Measurements from ENCODE around the gene RETN. TPM values are rescaled to one million over a fixed set of nuclear protein-coding genes. Genes with fewer than 3 reads are reported as not detected.

Gene RETN
- total RNA-seq, 1 experiment from 2014 or later: not detected

DNA sequence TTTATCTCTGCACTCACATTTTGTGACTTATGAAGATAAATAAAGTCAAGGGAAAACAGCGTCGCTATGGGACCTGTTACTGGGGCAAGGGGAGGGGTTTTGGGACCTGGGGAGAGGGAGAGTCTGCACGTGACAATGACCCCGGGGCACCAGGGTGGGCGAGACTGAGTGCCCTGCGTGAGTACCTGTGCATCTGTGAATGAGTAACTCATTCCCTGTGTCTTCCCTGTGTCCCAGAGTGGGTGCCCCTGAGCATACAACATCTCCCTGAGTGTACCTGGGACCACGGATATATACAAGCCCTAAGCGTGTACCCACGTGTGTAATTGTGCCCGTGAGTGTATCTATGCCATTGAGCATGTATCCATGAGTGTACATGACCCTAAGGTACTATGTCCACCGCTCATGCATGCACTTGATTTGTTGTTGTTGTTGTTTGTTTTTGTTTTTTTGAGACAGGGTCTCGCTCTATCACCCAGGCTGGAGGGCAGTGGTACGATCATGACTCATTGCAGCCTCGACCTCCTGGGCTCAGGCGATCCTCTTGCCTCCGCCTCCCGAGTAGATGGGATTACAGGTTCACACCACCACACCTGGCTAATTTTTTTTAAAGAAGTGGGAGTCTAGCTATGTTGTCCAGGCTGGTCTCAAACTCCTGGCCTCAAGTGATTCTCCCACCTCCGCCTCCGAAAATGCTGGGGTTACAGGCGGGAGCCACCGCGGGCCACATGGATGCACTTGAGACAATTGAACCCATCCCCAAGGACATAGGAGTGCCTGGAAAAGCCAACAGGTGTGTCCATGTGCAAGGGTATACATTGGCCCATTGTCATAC, 11.1 kb downstream of the RETN start:
- Histone ChIP-seq H3K4me3 (replicated peaks in 1 of 2; ENCODE audit: low read depth in 1 of 2, low read length in 2 of 2) (peak overlapping the region; percentile 40 to 95), H4K20me1 (ENCODE audit: insufficient read depth) (no peaks in the 10 kb centered on the region), H3K4me1 (ENCODE audit: control insufficient read depth in 1 of 2, insufficient read depth in 2 of 2, low read length in 2 of 2) (peaks cover 3 to 26% of the 10 kb centered on the region in 2 experiments), H3K36me3 (ENCODE audit: control insufficient read depth in 1 of 2, insufficient read depth in 2 of 2, low read length in 2 of 2) (peaks cover 4 to 9% of the 10 kb centered on the region in 2 experiments; a peak in 3 of 4 replicates), H3K4me2 (ENCODE audit: low read length) (peak overlapping the region; percentile 93), H3K9ac (ENCODE audit: low read length) (peak overlapping the region; percentile 90), H3K9me2 (ENCODE audit: insufficient read depth) (no peaks in the 10 kb centered on the region), H3K79me2 (ENCODE audit: insufficient read depth, low read length) (peaks cover 21% of the 10 kb centered on the region; the same call in 1 of the 2 replicates), H3K27me3 (ENCODE audit: insufficient read depth, low read length) (no peaks in the 10 kb centered on the region), H3K9me3 (ENCODE audit: control insufficient read depth in 1 of 2, insufficient read depth in 1 of 2, low read depth in 1 of 2, low read length in 2 of 2) (no peaks in the 10 kb centered on the region), H2AFZ (ENCODE audit: low read depth, low read length, poor library complexity, severe bottlenecking) (peak overlapping the region; percentile 42), H3K27ac (ENCODE audit: low read depth, low read length) (no peak overlapping the region; the same call in 1 of the 2 replicates)
- BruUV-seq (replicated peaks): no TSS peak
- ChIA-PET RAD21 (ENCODE audit: low non-redundant PET in 1 of 2, low total read pairs in 2 of 2, uncharacterized antibody in 2 of 2, unreplicated experiment in 2 of 2) (interaction anchor here (0.8 to 1.9 kb wide), 5 partner anchors 112 to 326 kb away, joined by 3 to 19 read pairs (median 9); no protein-coding TSS in a partner anchor), POLR2A (interaction anchor here (0.9 to 1.6 kb wide), 6 partner anchors 15 to 120 kb away, joined by 3 to 10 read pairs (median 3); no protein-coding TSS in a partner anchor), CTCF (interaction anchor here (0.7 to 2.0 kb wide), 15 partner anchors 9 to 581 kb away, joined by 3 to 56 read pairs (median 7); partner anchors contain the start of genes PET100, RETN and XAB2)
- no peak for DNase-seq (ENCODE audit: low read depth, low spot score)
- peak; percentile 40 for ATAC-seq
- intact Hi-C loops (cut with micrococcal nuclease): loop anchor here (1.0 to 10.0 kb wide), 3 partner anchors 112 to 325 kb away; no protein-coding TSS in a partner anchor
- no peak for TF ChIP-seq ZNF274 (IDR thresholded peaks at IDR 0.05; ENCODE audit: low read depth, low read length)
- no peak for TF ChIP-seq POLR2AphosphoS5 (IDR thresholded peaks at IDR 0.05; ENCODE audit: low read depth, low read length)
- TF ChIP-seq EGR1 (IDR thresholded peaks at IDR 0.05; ENCODE audit: low read depth): no peak
- no peak for TF ChIP-seq FOSL1 (IDR thresholded peaks at IDR 0.05; ENCODE audit: low read depth)
- no peak for TF ChIP-seq ZFX (IDR thresholded peaks at IDR 0.05)
- TF ChIP-seq ZBTB33 (IDR thresholded peaks at IDR 0.05; ENCODE audit: extremely low read depth, insufficient replicate concordance, low read length): no peak
- TF ChIP-seq CBX3 (IDR thresholded peaks at IDR 0.05; ENCODE audit: low read depth): no peak
